Breast epithelium (tissue), 3 donors: ENCODE measurements around the gene RNF123.

Experiments used
- POLR2A ChIP-seq: fragments of 450-650 bp; IDR thresholded peaks from one replicate; pipeline ENCODE4 v1.6.1; 2016; ENCODE audit warnings: antibody characterized with exemption, mild to moderate bottlenecking, moderate library complexity
- POLR2AphosphoS5 ChIP-seq, 3 donors: sonication (generic); formaldehyde crosslinking; IDR thresholded peaks; one replicate each; pipeline ENCODE4 v1.6.1; 2017; ENCODE audit warnings: antibody characterized with exemption in 3 of 3

- no peak for TF ChIP-seq POLR2AphosphoS5 (IDR thresholded peaks at IDR 0.05)
- TF ChIP-seq POLR2A = no peak
These were observed 67.8 kb downstream of the RNF123 start for GRCh38 chr3:49757197-49757596.
